ENCODE measurements around the gene PSG1.
"Not testable (repeated sequence)": the region's sequence is repeated elsewhere in the genome, so short reads cannot be mapped to it uniquely, and the experiment has no call there.

GRCh38 chr19:42911731-42912130 is 32.2 kb upstream of the PSG1 start:
- not testable (repeated sequence) for TF ChIP-seq ZNF274 (IDR thresholded peaks at IDR 0.05; ENCODE audit: low read depth, low read length); EZH2phosphoT487 (IDR thresholded peaks at IDR 0.05; ENCODE audit: borderline replicate concordance); POLR2A (IDR thresholded peaks at IDR 0.05; ENCODE audit: borderline replicate concordance, extremely low read depth, insufficient read depth, insufficient read length); RAD21 (IDR thresholded peaks at IDR 0.05; ENCODE audit: low read depth); EGR1 (IDR thresholded peaks at IDR 0.05; ENCODE audit: low read depth); CEBPB (IDR thresholded peaks at IDR 0.05; ENCODE audit: low read depth); EZH2 (IDR thresholded peaks at IDR 0.05); JUND (IDR thresholded peaks at IDR 0.05); POLR2AphosphoS5 (IDR thresholded peaks at IDR 0.05; ENCODE audit: low read depth, low read length); YY1 (IDR thresholded peaks at IDR 0.05; ENCODE audit: extremely low read depth, insufficient replicate concordance, low read depth, low read length); ZFX (IDR thresholded peaks at IDR 0.05); REST (IDR thresholded peaks at IDR 0.05; ENCODE audit: low read depth)
- TF ChIP-seq, protein P1, sequence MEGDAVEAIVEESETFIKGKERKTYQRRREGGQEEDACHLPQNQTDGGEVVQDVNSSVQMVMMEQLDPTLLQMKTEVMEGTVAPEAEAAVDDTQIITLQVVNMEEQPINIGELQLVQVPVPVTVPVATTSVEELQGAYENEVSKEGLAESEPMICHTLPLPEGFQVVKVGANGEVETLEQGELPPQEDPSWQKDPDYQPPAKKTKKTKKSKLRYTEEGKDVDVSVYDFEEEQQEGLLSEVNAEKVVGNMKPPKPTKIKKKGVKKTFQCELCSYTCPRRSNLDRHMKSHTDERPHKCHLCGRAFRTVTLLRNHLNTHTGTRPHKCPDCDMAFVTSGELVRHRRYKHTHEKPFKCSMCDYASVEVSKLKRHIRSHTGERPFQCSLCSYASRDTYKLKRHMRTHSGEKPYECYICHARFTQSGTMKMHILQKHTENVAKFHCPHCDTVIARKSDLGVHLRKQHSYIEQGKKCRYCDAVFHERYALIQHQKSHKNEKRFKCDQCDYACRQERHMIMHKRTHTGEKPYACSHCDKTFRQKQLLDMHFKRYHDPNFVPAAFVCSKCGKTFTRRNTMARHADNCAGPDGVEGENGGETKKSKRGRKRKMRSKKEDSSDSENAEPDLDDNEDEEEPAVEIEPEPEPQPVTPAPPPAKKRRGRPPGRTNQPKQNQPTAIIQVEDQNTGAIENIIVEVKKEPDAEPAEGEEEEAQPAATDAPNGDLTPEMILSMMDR (IDR thresholded peaks at IDR 0.05 in 2 of 3, conservative IDR thresholded peaks at IDR 0.05 in 1 of 3; ENCODE audit: borderline replicate concordance in 1 of 3, insufficient read depth in 1 of 3, low read depth in 2 of 3, low read length in 2 of 3), result not testable (repeated sequence)

Data from HCT116 (cell line).